SH-SY5Y (cell line): ENCODE data around the gene RTP5.

Experiments used
- GATA2 ChIP-seq: IDR thresholded peaks from 2 replicates; pipeline ENCODE4 v1.6.1; 2011; ENCODE audit warnings: mild to moderate bottlenecking, low read depth, low read length
- GATA3 ChIP-seq: IDR thresholded peaks from 2 replicates; pipeline ENCODE4 v1.6.1; 2011; ENCODE audit warnings: low read depth, mild to moderate bottlenecking, low read length, moderate library complexity

- TF ChIP-seq GATA2, result no peak
- TF ChIP-seq GATA3, result no peak
Observed at GRCh38 chr2:241866790-241867645, 2.5 kb upstream of the RTP5 start.
